Muscle of arm (tissue), 12 donors: ENCODE data around the gene MAGI1. TPM values are rescaled to one million over a fixed set of nuclear protein-coding genes. Genes with fewer than 3 reads are reported as not detected.
"Not testable (repeated sequence)": the region's sequence is repeated elsewhere in the genome, so short reads cannot be mapped to it uniquely, and the experiment has no call there.

ENCODE experiments used
- DNase-seq: peaks from one replicate; pipeline ENCODE4 v3.0.0-alpha.2; 2013
- polyA plus RNA-seq, 12 donors: library from polyadenylated mRNA; unstranded; fragments of 120-200 nt; gene quantifications; one replicate each; pipeline ENCODE4 v1.2.1, GENCODE V29; 2013; ENCODE audit not compliant: insufficient read length in 12 of 12

MAGI1 gene
- polyA plus RNA-seq, 12 donors = 10.7 to 34.9 (median 14.0) TPM; not detected in 1

DNA sequence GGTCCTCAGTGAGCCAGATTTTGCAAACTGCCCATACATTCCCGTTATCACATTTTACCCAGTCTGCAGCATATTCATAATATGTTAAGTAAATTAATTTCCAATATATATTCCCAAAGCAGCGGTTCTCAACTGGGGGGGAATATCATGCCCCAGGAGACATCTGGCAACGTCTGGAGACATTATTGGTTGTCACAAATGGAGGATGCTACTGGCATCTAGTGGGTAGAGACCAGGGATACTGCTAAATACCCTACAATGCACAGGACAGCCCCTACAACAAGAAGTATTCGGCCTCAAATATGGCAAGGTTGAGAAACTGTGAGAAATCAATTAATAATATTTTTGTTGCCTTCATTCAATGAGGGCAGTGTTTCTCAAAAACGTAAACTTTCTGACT is 280.3 kb downstream of the MAGI1 start:
- no peak for DNase-seq

DNA sequence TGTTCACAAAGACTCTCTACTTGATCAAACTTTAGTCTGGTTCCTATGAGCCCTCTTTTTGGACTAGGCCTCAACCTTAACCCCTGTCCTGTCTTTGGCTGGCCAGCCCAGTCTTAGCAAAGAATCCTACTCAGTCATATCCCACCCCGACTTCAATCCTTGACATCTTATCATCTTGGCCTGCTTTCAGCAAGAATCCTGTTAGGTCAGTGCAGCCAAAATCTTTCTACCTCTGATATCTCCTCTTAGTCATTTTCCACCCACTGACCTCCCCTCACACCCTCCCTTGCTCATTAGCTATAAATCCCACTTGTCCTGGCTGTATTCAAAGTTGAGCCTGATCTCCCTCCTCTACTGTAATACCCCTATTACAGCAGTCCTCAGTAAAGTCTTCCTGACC is 286.1 kb downstream of the MAGI1 start:
- no peak for DNase-seq

DNA sequence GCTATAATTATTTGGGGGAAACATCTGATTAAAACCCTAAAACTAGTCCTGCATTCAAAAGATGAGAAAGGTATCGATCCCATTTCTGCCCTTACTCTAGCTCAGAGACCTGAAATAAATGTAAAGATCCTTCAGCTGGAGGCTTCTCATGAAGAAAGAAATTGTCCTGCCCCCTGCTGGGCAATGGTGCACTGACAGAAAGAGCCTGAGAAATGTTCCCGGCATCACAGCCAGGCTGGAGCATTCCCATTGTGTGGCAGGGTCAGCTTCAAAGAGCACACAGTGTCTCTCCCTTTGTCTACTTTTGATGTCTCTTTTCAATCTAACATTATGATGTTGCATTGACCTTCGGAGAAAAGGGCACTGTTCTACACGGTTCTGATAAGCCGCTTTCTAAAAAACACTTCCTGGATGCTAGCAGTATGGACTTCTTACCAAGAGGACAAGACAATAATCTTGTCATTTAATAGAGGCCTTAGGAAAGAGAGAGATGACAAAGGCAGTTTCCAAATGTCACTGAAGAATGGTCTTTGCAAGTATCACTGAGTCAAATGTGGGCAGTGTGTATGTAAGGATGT is 287.5 kb downstream of the MAGI1 start:
- DNase-seq = peak; percentile 13

DNA sequence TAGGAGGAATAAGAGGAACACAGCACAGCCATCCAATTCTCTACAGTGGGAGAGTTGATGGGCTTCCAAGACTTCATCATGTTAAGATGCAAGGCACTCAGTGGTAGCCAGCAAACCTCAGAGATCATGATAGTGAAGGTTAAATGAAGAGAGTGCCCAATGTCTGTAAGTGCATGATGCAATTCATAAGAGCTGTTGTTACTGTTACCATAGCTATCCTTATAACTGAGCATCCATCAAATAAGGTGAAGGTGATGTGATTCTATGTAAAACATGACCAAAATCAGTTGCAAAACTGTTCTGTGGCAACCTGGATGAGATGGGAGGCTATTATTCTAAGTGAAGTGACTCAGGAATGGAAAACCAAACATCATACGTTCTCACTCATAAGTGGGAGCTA is 289.7 kb downstream of the MAGI1 start:
- DNase-seq = no peak

DNA sequence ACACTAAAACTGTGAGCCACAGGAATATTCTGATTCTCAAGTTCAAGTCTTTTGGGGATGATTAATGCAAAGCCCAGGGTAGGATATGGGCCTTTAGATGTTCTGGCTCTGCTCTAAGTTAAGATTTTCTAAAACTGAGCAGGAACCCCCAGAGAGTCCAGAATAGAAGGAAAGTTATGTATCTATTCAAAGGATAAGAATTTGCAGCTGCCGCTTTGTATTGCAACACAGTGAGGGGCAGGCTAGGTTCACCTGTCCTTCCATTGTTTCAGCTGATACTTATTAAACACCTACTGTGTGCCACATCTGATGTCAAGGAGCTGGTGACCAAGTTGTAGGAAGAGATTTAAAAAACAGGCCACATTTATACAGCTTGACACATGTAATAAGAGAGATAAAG is 290.4 kb downstream of the MAGI1 start:
- no peak for DNase-seq

DNA sequence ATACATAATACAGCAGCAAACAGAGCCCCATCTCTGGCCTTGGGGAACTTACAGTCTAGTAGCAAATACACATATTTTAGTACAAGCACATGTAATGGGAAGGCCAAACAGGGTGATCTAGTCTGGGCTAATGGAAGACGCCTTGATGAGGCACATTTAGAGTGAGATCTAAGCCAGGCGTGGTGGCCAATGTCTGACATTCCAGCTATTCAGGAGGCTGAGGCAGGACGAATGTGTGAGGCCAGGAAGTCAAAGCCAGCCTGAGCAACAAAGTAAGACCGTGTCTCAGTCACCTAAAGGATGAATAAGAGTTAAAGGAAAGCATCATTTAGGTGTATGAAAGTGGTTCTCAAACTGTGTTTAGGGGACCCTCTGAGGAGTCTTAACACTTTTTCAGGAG is 291.9 kb downstream of the MAGI1 start:
- no peak for DNase-seq

DNA sequence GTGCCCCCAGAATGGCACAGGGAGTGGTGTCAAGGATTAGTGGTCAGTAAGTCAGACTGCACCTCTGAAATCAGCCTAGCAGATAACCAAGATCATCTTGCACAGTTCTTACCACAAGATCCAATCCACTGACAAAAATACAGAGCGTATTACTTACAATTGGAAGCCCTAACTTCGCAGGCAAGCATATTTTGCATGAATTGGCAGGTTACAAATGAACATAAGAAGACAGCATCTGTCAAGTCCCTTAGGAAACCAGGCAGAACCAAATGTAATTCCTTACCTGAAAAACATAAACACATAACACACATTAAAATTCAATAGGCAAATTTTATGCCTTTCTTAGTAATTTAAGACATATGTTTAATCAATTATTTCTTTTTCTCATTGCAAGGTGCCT is 293.4 kb downstream of the MAGI1 start:
- no peak for DNase-seq

DNA sequence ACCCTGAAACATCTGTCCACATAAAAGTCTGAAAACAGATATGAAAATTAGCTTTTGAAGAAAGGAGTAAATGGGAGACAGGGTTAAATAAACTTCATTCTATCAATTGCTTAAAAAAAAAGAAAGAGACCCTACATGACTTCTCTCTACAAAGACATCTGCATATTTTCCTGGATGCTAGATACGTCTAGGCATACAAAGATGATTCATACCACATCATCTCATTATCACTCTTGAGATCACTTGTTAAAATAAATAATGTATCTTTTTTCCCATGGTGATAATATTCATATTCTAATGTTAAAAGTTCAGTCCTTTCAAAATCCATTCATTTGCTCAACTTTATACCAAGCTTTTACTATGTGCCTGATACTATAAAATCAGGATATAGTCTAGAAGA is 295.8 kb downstream of the MAGI1 start:
- DNase-seq = no peak

DNA sequence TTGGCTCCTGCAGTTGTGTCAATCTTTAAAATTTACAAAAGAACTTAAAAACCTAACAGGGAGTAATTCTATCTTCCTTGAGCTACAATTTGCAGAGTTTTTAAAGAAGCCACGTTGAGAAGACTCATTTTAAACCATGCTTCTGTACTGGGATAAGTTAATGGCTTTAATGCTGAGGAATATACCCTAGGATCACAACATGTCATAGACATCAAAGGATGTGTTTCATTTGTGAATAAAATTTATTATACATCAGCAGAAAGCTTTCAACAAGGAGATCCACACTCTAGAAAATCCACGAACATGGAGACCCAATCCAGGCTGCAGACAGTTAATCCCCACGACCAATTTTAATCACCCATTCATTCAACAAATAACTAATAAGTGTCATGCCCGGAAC is 297.2 kb downstream of the MAGI1 start:
- DNase-seq = no peak

DNA sequence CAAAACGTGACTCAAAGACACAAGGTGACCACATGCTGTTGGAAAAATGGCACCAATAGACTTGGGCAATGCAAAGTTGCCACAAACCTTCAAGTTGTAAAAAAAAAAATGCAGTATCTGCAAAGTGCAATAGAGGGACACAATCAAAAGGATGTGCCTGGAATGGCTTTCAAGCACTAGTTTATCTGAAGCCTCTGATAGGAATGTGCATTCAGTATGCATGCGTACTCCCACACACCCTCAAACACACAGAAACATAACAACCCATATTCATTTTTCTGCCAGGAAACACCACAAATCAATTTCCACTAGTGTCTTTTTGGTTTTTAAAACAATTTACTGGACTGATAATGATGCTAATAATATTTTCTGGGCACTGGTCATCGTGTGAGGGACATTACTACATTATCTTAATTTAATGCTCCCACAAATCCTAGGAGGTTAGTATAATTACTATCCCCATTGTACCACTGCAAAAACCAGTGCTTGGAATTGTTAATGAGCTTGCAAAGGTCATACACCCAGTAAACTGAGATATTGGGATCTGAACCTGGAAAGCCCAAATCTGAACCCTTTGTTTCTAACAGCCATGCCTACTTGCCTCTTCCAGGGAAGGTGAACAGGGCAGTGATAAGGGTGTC is 298.7 kb downstream of the MAGI1 start:
- no peak for DNase-seq

DNA sequence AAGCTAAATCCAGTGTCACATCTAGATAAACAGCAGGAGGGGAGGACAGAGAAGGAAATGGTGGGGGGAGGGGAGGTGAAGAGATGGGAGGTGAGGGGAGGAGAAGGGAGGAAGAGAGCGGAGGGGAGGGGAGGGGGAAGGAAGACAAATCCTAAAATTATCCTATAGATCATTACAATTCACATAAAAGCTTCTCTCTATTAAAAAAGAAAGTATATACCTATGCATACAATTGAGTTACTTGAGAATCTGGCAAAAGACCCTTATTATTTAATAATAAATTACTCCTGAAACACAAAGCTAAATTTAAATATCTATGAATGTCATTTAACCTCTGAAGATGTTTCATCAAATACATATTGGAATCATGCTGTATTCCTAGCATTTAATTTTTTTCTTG is 303.9 kb downstream of the MAGI1 start:
- no peak for DNase-seq

DNA sequence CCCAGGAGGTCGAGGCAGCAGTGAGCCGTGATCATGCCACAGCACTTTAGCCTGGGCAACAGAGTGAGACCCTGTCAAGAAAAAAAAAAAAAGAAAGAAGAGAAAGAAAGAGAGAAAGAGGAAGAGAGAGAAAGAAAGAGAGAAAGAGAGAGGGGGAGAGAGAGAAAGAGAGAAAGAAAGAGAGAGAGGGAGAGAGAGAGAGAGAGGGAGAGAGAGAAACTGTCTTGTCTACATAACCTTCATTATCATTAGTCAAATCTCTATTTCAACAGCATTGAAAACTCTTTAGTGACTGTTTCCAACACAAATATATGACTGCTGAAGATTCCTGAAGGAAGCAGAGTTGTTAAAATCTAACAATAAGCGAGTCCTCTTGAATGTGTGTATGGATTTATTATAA is 304.3 kb downstream of the MAGI1 start:
- DNase-seq = no peak

DNA sequence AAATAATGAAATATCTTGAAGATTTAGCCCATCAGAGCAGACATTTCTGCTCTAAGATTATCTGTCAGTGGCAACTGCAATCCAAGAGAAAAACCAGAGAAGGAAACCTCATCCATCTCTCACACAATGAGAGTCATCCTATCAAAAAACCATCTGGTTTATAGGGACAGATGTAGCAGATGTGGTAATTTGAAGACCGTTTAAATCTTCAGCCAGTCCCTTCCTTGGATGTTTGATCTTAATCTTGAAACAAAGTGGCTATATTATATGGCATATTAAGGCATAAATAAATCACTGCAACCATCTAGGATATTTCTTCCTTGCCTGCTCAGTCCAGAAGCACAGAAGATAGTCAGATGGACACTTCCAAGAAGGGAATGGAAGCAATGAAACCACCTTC is 305.3 kb downstream of the MAGI1 start:
- no peak for DNase-seq

DNA sequence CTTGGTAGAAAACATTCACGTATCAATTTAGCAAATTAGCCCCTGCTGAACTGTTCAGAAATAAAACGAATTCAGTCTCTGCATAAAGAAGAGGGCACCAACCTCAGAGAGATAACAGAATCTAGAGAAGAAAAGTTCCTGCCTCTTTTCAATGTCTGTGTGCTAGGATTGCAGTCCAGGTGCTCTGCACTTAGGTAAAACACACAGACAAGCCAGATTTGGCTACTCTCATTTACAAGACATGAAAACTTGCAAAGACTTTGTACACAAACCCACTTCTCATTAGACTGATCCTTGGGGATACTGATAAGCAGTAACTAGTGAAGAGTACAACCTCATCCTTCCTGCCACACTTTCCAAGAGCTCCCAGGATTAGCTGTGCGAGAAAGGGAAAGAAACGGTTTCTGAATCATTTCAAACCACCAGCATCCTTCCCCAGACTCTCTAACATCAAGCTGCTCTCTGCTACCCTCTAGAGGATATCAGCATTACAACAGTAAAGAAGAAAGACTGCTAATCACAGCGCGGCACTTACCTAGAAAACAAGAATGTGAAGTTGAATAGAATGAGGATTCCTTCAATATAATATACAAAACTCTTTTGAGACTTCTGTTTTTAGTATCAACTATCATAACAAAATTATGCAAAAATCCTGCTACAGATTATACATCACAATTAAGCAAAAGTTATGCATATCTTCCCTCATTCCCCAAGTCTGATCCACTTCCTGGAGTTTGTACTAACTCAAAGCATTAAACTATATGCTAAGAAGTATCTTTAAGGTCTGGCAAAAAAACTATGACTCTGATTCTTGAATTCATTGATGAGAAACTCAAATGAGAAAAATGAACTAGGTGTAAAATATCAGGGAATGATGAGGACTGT is 306.4 kb downstream of the MAGI1 start:
- peak; percentile 70 for DNase-seq

DNA sequence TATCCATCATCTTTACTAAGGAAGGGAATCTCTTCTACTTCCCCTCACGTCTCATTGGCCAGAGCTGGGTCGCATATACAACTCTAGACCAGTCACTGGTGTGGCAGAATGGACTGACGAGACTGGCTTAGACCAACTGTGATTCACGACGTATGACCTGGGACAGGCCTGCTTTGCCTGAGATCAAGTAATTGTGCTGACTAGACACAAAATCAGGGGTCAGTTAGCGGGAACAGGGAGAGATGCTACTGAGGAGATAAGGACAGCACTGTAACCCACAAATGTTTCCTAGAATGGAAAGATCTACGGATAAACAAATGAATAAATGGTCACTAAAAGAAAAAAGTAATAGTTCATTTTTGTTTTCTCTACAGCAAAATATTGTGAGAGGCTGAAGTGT is 308.3 kb downstream of the MAGI1 start:
- DNase-seq = no peak

DNA sequence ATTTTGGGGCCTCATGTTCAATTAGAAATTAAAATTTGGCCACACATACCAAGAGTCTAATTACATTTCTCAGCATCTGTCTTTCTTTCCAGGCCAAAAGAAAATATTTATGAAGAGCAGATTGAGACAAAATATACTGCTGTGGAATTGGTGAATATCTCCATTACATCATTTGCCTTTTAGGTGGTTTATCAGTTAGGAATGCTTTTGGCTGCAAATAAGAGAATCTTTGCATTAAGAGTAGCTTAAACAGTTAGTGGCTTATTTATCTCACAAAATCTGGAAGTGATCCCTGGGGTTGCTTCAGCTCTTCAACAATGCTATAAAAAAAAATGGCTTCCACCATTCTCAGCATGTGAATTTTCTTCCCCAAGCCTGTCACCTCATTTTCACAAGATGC is 308.7 kb downstream of the MAGI1 start:
- no peak for DNase-seq

DNA sequence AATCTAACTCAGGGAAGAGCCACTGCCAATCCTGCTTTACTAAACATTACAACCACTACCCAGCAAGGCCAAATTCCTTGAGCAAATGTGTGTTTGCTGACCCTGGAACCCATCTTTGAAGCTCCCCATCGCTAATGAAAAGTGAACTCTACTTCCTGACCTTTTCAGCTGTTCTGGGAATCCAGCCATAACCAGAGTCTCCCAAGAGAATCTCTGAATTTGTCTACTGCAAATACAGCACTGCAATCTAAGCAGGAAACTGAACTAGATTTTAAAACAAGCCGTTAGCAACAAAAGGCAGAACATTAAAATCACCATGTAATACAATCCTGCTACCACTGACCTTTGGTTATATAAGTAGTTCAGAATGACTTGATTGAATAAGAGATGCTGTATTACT is 309.2 kb downstream of the MAGI1 start:
- DNase-seq = peak; percentile 80

DNA sequence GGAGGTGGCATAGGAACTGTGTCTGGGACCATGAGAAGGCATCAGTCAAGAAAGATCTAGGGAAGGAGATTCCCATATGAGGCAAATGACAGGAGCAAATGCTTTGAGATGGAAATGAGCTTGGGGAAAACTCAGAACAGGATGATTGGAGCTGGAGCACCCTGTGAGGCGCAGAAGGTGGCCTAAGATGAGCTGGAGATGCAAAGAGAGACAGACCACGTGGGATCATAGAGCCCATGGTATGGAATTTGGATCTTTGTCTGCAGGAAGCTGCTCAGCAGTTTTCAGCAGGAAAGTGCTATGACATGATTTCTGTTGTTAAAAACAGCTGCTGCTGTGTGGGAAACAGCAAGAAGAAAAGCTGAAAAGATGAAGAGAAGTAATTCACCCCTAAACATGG is 310.6 kb downstream of the MAGI1 start:
- no peak for DNase-seq

DNA sequence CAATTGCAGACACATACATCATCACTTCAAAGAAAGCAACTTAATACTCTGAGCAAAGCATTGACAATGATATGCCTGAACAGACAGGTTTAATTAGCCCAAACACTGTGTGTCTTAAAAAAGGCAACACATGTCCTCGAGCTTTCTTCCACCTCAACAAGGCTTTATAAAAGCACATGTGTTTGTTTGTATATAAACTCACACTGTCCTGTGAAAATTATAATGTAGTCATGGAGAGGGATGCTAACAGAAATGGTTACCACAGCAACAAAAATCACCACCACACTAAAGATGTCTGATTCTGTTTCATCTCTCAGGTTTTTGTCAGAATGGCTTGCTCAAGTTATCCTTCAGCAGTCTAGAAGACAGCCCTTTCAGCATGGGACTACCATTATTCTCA is 314.7 kb downstream of the MAGI1 start:
- no peak for DNase-seq

DNA sequence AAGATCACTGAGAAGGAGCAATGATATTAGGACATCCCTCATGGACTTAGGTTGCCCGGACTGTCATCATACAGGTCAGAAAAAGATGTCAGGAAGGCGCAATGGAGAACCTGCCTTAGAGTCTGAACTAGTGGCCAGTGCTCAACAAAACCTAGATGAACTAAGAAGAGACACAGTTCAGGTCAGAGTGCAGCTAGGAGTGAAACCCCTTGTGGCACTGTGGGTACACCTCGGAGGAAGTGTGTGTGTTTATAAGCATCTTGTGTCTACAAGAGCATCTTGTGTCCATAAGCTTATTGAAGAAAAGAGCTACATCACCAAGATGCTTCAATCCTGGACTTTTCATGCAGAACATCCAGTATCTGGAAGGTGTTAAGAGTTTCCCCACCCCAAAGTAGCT is 315.7 kb downstream of the MAGI1 start:
- DNase-seq = no peak

DNA sequence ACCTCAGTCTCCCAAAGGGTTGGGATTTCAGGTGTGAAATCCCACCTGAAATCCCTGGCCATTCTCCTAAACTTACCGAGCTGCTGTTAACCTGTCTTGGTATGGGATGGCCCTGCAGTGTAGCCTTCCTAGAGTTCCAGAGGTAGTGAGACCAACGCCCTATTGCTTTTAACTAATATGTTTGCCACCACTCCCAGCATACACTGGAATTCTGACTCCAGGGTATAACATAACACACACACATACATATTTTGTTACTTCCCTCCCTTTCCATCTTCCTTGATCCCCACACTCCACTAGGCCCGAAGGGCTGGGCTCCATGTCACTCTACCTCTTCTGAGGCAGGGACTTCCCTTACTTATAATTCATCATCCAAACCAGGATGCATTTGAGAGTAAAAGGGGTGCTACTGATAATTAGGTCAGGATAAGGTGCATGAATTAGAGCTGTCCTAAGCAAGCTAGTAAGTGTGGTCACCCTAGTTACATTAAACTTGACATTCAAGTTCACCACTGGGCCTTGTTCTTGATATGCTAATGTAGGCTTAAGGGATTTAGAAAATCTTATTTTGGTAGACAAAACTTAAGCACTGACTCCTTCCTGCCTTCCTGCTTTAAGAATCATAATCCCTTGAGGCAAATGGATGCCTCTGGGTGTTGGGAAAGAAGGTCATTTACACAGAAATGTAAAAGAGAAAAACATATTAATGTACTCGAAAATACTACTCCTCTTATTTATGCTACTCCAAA is 317.6 kb downstream of the MAGI1 start:
- DNase-seq = no peak

DNA sequence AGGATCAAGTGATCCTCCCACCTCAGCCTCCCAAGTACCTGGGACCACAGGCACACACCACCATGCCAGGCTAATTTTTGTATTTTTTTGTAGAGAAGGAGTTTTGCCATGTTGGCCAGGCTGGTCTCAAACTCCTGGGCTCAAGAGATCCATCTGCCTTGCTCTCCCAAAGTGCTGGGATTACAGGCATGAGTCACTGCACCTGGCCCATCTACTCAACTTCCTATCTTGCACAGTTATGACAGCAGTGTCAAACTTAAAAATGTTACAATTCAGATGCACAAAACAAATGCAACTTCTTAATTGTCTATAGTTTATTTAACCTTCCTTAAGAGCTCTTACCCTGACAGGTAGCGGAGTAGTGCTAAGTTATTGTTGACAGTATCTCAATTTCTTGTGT is 319.1 kb downstream of the MAGI1 start:
- DNase-seq = not testable (repeated sequence)
